Smooth muscle cell (in vitro differentiated cells): ENCODE results near the gene IP6K1. TPM values are rescaled to one million over a fixed set of nuclear protein-coding genes. Genes with fewer than 3 reads are reported as not detected.

Experiments
- microRNA-seq: library from miRNA; unstranded; fragments of <30 nt; microRNA quantifications from one replicate; pipeline ENCODE4, GENCODE V29; 2016; ENCODE audit warnings: borderline number of aligned reads
- polyA plus RNA-seq: library from polyadenylated mRNA; unstranded; fragments of >200 nt; fragmentation: Nextera tagmentation; extraction: Ambion mirVana; gene quantifications from 2 replicates; pipeline ENCODE4 v1.2.1, GENCODE V29; 2016
- small RNA-seq: library from RNA; depleted of rRNA; stranded (forward); fragments of <200 nt; gene quantifications from one replicate; pipeline ENCODE3, GENCODE V24; 2014
- total RNA-seq: library from RNA; depleted of rRNA; stranded (reverse); fragments of >200 nt; gene quantifications from 2 replicates; pipeline ENCODE4 v1.2.3, GENCODE V29; 2014

The IP6K1 gene
- total and polyA plus RNA-seq, 2 experiments from 2014 or later: 23.0 to 31.1 TPM

Small RNAs within 50 kb of the gene (microRNA-seq; reads per million reads assigned to microRNA genes)
- gene MIR5193: 1.8 reads per million

Small RNAs within 50 kb of the gene (small RNA-seq; reads per million reads assigned to genes)
- gene AMIGO3: not detected
- gene COX6CP14: 0.08 reads per million

Other genes starting within 250 kb of the IP6K1 start
- under 0.01 and 0.22 TPM in 2 replicates for gene BSN, start 232.1 kb downstream of the IP6K1 start, total RNA-seq
- gene BSN, start 232.1 kb downstream of the IP6K1 start, polyA plus RNA-seq: 0.07 and 0.50 TPM in 2 replicates
- 53.1 and 69.4 TPM in 2 replicates for gene APEH, start 112.2 kb downstream of the IP6K1 start, total RNA-seq
- gene APEH, start 112.2 kb downstream of the IP6K1 start, polyA plus RNA-seq: 91.7 and 104 TPM in 2 replicates
- 15.4 and 18.7 TPM in 2 replicates for gene MST1, start 97.1 kb downstream of the IP6K1 start, total RNA-seq
- gene MST1, start 97.1 kb downstream of the IP6K1 start, polyA plus RNA-seq: 22.9 and 28.5 TPM in 2 replicates
- 15.8 and 17.3 TPM in 2 replicates for gene RNF123, start 97.0 kb downstream of the IP6K1 start, total RNA-seq
- gene RNF123, start 97.0 kb downstream of the IP6K1 start, polyA plus RNA-seq: 23.9 and 37.8 TPM in 2 replicates
- gene AMIGO3, start 66.9 kb downstream of the IP6K1 start, total RNA-seq: 2.8 and 2.9 TPM in 2 replicates
- 2.2 and 2.4 TPM in 2 replicates for gene AMIGO3, start 66.9 kb downstream of the IP6K1 start, polyA plus RNA-seq
- gene GMPPB, start 62.6 kb downstream of the IP6K1 start, total RNA-seq: 21.1 and 21.3 TPM in 2 replicates
- 68.3 and 74.8 TPM in 2 replicates for gene GMPPB, start 62.6 kb downstream of the IP6K1 start, polyA plus RNA-seq
- 0.31 and 4.8 TPM in 2 replicates for gene CDHR4, start 13.3 kb upstream of the IP6K1 start, total RNA-seq
- 0.84 TPM in 1 of 2 replicates, not detected in the other for gene CDHR4, start 13.3 kb upstream of the IP6K1 start, polyA plus RNA-seq
- 2.5 and 4.1 TPM in 2 replicates for gene INKA1, start 16.7 kb upstream of the IP6K1 start, total RNA-seq
- gene INKA1, start 16.7 kb upstream of the IP6K1 start, polyA plus RNA-seq: 7.3 and 8.1 TPM in 2 replicates
- 0.94 and 6.9 TPM in 2 replicates for gene UBA7, start 27.4 kb upstream of the IP6K1 start, total RNA-seq
- 6.6 and 10.3 TPM in 2 replicates for gene UBA7, start 27.4 kb upstream of the IP6K1 start, polyA plus RNA-seq
- 1.1 and 3.8 TPM in 2 replicates for gene TRAIP, start 70.0 kb upstream of the IP6K1 start, total RNA-seq
- 3.3 and 4.6 TPM in 2 replicates for gene TRAIP, start 70.0 kb upstream of the IP6K1 start, polyA plus RNA-seq
- gene CAMKV, start 83.4 kb upstream of the IP6K1 start, total RNA-seq: not detected in 2 replicates
- gene CAMKV, start 83.4 kb upstream of the IP6K1 start, polyA plus RNA-seq: not detected in 2 replicates
- 0.63 TPM in 1 of 2 replicates, not detected in the other for gene MST1R, start 117.3 kb upstream of the IP6K1 start, total RNA-seq
- gene MST1R, start 117.3 kb upstream of the IP6K1 start, polyA plus RNA-seq: 0.28 and 0.59 TPM in 2 replicates
- 4.1 and 9.0 TPM in 2 replicates for gene MON1A, start 143.3 kb upstream of the IP6K1 start, total RNA-seq
- 8.3 and 9.8 TPM in 2 replicates for gene MON1A, start 143.3 kb upstream of the IP6K1 start, polyA plus RNA-seq
- 42.4 and 45.6 TPM in 2 replicates for gene RBM6, start 153.6 kb upstream of the IP6K1 start, total RNA-seq
- 41.7 and 51.2 TPM in 2 replicates for gene RBM6, start 153.6 kb upstream of the IP6K1 start, polyA plus RNA-seq